HG03342 (cell line): ENCODE results near the gene INPP5A.
A peak's percentile ranks its signal among the peaks of the same experiment; 100 is the strongest.
"Not testable (repeated sequence)": the region's sequence is repeated elsewhere in the genome, so short reads cannot be mapped to it uniquely, and the experiment has no call there.

Experiments
- ATAC-seq: cut with Tn5 transposase; IDR thresholded peaks from one replicate; pipeline ENCODE4 v1.9.1; 2021; ENCODE audit warnings: mild to moderate bottlenecking, moderate library complexity; ENCODE audit not compliant: unreplicated experiment

Gene INPP5A

GRCh38 chr10:132591166-132591971 lies 53.8 kb downstream of the INPP5A start:
- ATAC-seq, result no peak

GRCh38 chr10:132592790-132593383 lies 55.3 kb downstream of the INPP5A start:
- ATAC-seq, result no peak

- peak; percentile 69 for ATAC-seq
Observed at GRCh38 chr10:132593389-132593788, 55.8 kb downstream of the INPP5A start.

- ATAC-seq, result peak; percentile 78
Observed at GRCh38 chr10:132593900-132594876, 56.6 kb downstream of the INPP5A start.

GRCh38 chr10:132595021-132595420 lies 57.4 kb downstream of the INPP5A start:
- no peak for ATAC-seq

- ATAC-seq, result no peak
Observed at GRCh38 chr10:132595854-132596253, 58.3 kb downstream of the INPP5A start.

- no peak for ATAC-seq
Observed at GRCh38 chr10:132596742-132597279, 59.2 kb downstream of the INPP5A start.

- ATAC-seq, result no peak
Observed at GRCh38 chr10:132597654-132598053, 60.1 kb downstream of the INPP5A start.

GRCh38 chr10:132599023-132599618 lies 61.5 kb downstream of the INPP5A start:
- not testable (repeated sequence) for ATAC-seq

- ATAC-seq, result no peak
Observed at GRCh38 chr10:132599732-132600131, 62.1 kb downstream of the INPP5A start.

- no peak for ATAC-seq
Observed at GRCh38 chr10:132600416-132600815, 62.8 kb downstream of the INPP5A start.

GRCh38 chr10:132601567-132601966 lies 64.0 kb downstream of the INPP5A start:
- no peak for ATAC-seq

- no peak for ATAC-seq
Observed at GRCh38 chr10:132602614-132603013, 65.0 kb downstream of the INPP5A start.

GRCh38 chr10:132603851-132604533 lies 66.4 kb downstream of the INPP5A start:
- ATAC-seq, result no peak

GRCh38 chr10:132604686-132605085 lies 67.1 kb downstream of the INPP5A start:
- no peak for ATAC-seq

GRCh38 chr10:132605390-132605789 lies 67.8 kb downstream of the INPP5A start:
- no peak for ATAC-seq

- no peak for ATAC-seq
Observed at GRCh38 chr10:132606031-132606491, 68.5 kb downstream of the INPP5A start.

GRCh38 chr10:132606536-132607316 lies 69.1 kb downstream of the INPP5A start:
- ATAC-seq, result no peak

- no peak for ATAC-seq
Observed at GRCh38 chr10:132607491-132607890, 69.9 kb downstream of the INPP5A start.
